ENCODE results near the gene TMEM30A.
A peak's percentile ranks its signal among the peaks of the same experiment; 100 is the strongest.

The TMEM30A gene

GRCh38 chr6:75243333-75244062 is 41.1 kb downstream of the TMEM30A start, which contains the start of gene COX7A2 (continued):
- peak; percentile 23; the same call in 1 of the 2 replicates for TF ChIP-seq ZNF449 (tag by site-specific recombination; IDR thresholded peaks at IDR 0.05)
- TF ChIP-seq ZNF174 (tag by site-specific recombination; IDR thresholded peaks at IDR 0.05): no peak
- TF ChIP-seq ZNF26 (tag by site-specific recombination; IDR thresholded peaks at IDR 0.05): no peak
- peak; percentile 59; the same call in 1 of the 2 replicates for TF ChIP-seq INSM2 (tag by site-specific recombination; IDR thresholded peaks at IDR 0.05)
- TF ChIP-seq ZNF214 (tag by site-specific recombination; IDR thresholded peaks at IDR 0.05; ENCODE audit: borderline replicate concordance): no peak
- peak; percentile 49 for TF ChIP-seq FEZF1 (tag by site-specific recombination; IDR thresholded peaks at IDR 0.05)
- TF ChIP-seq, protein P1, sequence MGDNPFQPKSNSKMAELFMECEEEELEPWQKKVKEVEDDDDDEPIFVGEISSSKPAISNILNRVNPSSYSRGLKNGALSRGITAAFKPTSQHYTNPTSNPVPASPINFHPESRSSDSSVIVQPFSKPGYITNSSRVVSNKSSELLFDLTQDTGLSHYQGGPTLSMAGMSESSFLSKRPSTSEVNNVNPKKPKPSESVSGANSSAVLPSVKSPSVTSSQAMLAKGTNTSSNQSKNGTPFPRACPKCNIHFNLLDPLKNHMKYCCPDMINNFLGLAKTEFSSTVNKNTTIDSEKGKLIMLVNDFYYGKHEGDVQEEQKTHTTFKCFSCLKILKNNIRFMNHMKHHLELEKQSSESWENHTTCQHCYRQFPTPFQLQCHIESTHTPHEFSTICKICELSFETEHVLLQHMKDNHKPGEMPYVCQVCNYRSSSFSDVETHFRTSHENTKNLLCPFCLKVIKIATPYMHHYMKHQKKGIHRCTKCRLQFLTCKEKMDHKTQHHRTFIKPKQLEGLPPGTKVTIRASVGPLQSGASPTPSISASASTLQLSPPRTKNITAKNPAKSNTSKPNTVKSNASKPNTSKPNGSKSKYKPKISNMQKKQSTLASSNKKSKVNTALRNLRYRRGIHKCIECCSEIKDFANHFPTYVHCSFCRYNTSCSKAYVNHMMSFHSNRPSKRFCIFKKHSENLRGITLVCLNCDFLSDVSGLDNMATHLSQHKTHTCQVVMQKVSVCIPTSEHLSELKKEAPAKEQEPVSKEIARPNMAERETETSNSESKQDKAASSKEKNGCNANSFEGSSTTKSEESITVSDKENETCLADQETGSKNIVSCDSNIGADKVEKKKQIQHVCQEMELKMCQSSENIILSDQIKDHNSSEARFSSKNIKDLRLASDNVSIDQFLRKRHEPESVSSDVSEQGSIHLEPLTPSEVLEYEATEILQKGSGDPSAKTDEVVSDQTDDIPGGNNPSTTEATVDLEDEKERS (tag by site-specific recombination; IDR thresholded peaks at IDR 0.05): no peak
- peak; percentile 79; the same call in 1 of the 2 replicates for TF ChIP-seq ZNF660 (tag by site-specific recombination; IDR thresholded peaks at IDR 0.05)
- TF ChIP-seq, protein P2, sequence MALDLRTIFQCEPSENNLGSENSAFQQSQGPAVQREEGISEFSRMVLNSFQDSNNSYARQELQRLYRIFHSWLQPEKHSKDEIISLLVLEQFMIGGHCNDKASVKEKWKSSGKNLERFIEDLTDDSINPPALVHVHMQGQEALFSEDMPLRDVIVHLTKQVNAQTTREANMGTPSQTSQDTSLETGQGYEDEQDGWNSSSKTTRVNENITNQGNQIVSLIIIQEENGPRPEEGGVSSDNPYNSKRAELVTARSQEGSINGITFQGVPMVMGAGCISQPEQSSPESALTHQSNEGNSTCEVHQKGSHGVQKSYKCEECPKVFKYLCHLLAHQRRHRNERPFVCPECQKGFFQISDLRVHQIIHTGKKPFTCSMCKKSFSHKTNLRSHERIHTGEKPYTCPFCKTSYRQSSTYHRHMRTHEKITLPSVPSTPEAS (tag by site-specific recombination; IDR thresholded peaks at IDR 0.05): no peak
- no peak for TF ChIP-seq ZNF19 (tag by site-specific recombination; IDR thresholded peaks at IDR 0.05; ENCODE audit: low read depth)
- TF ChIP-seq KLF9 (tag by site-specific recombination; IDR thresholded peaks at IDR 0.05; ENCODE audit: low read depth): no peak
- no peak for TF ChIP-seq GLIS2 (tag by site-specific recombination; IDR thresholded peaks at IDR 0.05)
- TF ChIP-seq ZXDB (tag by site-specific recombination; IDR thresholded peaks at IDR 0.05): peak; percentile 83
- peak; percentile 66 for TF ChIP-seq SETDB1 (IDR thresholded peaks at IDR 0.05; ENCODE audit: insufficient read length, low read length)
- no peak for TF ChIP-seq ZNF473 (tag by site-specific recombination; IDR thresholded peaks at IDR 0.05)
- TF ChIP-seq ZNF558 (tag by site-specific recombination; IDR thresholded peaks at IDR 0.05): peak; percentile 71
- peak; percentile 67 for TF ChIP-seq ZFP37 (tag by site-specific recombination; IDR thresholded peaks at IDR 0.05)
- TF ChIP-seq ZNF48 (tag by site-specific recombination; IDR thresholded peaks at IDR 0.05): no peak
- no peak for TF ChIP-seq GLI2 (tag by site-specific recombination; IDR thresholded peaks at IDR 0.05; ENCODE audit: borderline replicate concordance, low read depth)
- TF ChIP-seq, protein P3, sequence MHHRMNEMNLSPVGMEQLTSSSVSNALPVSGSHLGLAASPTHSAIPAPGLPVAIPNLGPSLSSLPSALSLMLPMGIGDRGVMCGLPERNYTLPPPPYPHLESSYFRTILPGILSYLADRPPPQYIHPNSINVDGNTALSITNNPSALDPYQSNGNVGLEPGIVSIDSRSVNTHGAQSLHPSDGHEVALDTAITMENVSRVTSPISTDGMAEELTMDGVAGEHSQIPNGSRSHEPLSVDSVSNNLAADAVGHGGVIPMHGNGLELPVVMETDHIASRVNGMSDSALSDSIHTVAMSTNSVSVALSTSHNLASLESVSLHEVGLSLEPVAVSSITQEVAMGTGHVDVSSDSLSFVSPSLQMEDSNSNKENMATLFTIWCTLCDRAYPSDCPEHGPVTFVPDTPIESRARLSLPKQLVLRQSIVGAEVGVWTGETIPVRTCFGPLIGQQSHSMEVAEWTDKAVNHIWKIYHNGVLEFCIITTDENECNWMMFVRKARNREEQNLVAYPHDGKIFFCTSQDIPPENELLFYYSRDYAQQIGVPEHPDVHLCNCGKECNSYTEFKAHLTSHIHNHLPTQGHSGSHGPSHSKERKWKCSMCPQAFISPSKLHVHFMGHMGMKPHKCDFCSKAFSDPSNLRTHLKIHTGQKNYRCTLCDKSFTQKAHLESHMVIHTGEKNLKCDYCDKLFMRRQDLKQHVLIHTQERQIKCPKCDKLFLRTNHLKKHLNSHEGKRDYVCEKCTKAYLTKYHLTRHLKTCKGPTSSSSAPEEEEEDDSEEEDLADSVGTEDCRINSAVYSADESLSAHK (tag by site-specific recombination; IDR thresholded peaks at IDR 0.05): no peak; the same call in 1 of the 2 replicates
- TF ChIP-seq, protein P4, sequence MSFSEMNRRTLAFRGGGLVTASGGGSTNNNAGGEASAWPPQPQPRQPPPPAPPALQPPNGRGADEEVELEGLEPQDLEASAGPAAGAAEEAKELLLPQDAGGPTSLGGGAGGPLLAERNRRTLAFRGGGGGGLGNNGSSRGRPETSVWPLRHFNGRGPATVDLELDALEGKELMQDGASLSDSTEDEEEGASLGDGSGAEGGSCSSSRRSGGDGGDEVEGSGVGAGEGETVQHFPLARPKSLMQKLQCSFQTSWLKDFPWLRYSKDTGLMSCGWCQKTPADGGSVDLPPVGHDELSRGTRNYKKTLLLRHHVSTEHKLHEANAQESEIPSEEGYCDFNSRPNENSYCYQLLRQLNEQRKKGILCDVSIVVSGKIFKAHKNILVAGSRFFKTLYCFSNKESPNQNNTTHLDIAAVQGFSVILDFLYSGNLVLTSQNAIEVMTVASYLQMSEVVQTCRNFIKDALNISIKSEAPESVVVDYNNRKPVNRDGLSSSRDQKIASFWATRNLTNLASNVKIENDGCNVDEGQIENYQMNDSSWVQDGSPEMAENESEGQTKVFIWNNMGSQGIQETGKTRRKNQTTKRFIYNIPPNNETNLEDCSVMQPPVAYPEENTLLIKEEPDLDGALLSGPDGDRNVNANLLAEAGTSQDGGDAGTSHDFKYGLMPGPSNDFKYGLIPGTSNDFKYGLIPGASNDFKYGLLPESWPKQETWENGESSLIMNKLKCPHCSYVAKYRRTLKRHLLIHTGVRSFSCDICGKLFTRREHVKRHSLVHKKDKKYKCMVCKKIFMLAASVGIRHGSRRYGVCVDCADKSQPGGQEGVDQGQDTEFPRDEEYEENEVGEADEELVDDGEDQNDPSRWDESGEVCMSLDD (tag by site-specific recombination; IDR thresholded peaks at IDR 0.05): no peak
- TF ChIP-seq ZBTB17 (tag by site-specific recombination; IDR thresholded peaks at IDR 0.05): peak; percentile 95
- TF ChIP-seq ZNF529 (tag by site-specific recombination; IDR thresholded peaks at IDR 0.05; ENCODE audit: insufficient replicate concordance): no peak
- TF ChIP-seq ZNF202 (tag by site-specific recombination; IDR thresholded peaks at IDR 0.05; ENCODE audit: borderline replicate concordance): no peak

Measured in HEK293 (cell line).